ENCODE results near the gene ZNF175.

ZNF175 gene

GRCh38 chr19:51641648-51642047 is 70.6 kb downstream of the ZNF175 start:
- DNase-seq (ENCODE audit: low read depth) = no peak
- TF ChIP-seq CTCF (conservative IDR thresholded peaks at IDR 0.05; ENCODE audit: control insufficient read depth, insufficient read depth, low read depth, low read length) = no peak
- no peak overlapping the region for H3K4me3 ChIP-seq (ENCODE audit: control insufficient read depth, low read depth, low read length)

Data from fibroblast of mammary gland (primary cell).